Embryonic facial prominence (tissue), 1 donor: ENCODE results near the gene RPS8.
"Not testable (repeated sequence)": the region's sequence is repeated elsewhere in the genome, so short reads cannot be mapped to it uniquely, and the experiment has no call there.

Source experiments
- DNase-seq: peaks from one replicate; pipeline ENCODE4 v3.0.0-alpha.2; 2016; ENCODE audit errors: extremely low spot score

The RPS8 gene

DNA sequence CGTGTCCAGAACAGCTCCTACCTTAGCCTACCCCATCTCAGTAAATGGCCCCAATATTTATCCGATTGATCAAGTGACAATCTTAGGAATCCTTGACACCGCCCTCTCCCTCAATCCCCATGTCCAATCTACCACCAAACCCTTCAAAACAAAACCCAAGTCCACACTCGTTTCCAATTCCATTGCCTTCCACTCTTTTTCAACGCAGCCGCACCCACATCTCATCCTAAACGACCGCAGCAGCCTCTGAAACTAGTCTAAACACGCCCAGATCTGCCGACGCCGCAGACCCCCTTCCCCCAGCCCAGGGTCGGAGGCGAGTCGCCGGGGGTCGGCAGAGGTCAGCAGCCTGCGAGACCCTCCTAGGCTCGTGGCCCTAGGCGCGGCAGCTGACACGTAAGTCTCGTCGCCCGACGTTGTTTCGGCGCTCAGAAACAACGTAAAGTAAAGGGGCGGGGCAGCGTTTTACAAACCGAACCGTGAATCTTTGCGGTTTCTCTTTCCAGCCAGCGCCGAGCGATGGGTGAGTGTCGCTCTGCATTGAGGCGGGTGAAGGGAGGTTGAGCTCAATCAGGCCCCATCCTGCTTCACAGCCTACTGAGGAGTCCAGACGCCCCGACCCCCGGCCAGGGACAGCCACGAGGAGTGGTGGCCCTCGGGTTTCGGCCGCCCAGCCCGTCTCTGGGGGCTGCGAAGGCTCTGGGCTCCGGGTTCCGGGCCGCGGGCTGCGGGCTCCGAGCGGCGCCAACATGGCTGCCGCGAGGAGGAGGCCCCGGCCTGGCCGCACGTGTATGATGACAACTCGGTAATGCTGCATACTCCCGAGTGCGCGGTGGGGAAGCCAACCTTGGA, at the start of gene RPS8:
Gene RPS8 (plus strand): TSS at position 463 of the 852 bp plus-strand sequence. CDS start 57 bp downstream, at position 520.
- peak; percentile 88 for DNase-seq

DNA sequence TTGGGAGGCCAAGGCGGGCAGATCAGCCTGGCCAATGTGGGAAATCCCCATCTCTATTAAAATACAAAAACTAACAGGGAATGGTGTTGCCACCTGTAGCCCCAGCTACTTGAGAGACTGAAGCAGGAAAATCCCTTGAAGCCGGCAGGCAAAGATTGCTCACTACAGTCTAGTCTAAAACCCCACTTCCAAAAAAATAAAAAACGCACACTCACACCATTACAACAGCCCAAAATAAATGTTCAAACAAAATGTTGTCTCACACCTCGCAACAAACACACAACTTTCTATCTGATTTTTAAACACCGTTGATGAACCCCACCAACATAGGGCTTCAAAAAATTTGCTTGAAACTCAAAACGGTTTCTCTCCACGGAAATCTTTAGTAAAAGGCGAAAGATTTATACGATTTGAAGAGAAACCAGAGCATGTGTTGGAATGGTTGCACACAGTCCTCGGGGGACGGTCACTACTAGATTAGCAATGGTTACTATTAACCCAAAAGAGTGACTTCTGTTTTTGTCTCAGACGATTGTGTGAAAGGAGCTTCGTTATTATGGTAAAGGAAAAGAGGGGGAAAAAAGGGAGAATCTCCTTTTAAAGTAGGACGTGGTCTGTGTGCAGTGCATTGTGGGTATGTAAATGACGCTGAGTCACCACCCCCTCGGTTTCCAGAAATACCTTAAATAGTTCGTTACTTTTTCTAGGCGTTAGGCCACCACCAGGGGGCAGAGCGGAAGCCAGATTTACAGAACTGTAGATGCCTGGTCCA, 44.4 kb upstream of the RPS8 start, which contains the start of gene RNU5D-1:
Gene RNU5D-1 (minus strand): TSS at position 430 of the 772 bp plus-strand sequence.
- peak; percentile 94 for DNase-seq

DNA sequence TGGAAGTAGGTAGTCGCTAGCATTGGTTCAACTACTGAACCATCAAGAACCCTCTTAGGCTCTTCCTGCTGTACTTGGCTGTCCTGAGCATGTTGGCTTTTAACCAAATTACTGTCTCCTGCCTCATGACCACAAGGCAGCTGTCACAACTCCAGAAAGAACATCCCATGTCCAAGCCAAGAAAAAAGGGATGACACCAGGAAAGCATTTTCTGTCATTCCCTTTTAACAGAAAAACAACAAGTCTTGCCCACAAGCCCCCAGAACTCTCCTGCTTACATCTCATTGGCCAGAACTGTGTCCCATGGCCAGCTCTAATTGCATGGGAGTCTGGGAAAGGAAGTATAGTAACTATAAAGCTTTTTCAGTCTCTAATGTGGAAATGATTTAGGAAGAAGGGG, 42.0 kb upstream of the RPS8 start:
- no peak for DNase-seq

DNA sequence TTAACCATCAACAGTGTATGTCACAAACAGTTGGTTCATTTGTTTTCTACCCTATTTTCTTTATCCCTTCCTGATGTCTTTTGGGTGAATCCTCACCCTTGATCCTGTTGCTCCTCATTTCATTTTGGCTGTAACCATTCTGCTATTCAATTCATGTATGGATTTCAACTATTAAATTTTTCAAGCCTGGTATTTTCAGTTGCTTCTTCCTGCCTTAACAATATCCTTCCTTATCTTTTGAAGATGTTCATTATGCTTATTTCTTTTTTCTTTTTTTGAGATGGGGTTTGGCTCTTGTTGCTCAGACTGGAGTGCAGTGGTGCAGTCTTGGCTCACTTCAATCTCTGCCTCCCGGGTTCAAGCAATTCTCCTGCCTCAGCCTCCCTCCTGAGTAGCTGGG, 41.6 kb upstream of the RPS8 start:
- DNase-seq, result no peak

DNA sequence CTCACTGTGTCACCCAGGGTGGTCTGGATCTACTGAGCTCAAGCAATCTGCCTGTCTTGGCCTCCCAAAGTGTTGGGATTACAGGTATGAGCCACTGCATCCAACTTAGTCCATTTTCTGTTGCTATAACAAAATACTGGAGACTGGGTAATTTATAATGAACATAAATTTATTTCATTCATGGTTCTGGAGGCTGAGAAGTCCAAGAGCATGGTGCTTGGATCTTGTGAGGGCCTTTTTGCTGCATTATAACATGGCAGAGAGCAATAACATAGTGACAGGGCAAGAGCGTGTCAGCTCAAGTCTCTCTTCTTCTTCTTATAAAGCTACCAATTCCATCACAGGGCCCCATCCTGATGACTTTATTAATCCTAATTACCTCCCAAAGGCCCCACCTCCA, 39.3 kb upstream of the RPS8 start:
- DNase-seq, result no peak

DNA sequence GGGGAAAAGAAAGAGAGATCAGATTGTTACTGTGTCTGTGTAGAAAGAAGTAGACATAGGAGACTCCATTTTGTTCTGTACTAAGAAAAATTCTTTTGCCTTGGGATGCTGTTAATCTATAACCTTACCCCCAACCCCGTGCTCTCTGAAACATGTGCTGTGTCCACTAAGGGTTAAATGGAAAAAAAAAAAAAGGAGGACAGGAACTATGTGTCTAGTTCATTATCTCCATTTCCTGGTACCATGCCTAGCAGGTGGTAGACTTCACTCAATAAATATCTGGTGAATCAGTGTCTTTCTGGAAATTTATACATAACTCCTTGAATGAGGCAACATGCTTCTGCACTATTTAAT, 36.4 kb upstream of the RPS8 start:
- DNase-seq, result not testable (repeated sequence)

DNA sequence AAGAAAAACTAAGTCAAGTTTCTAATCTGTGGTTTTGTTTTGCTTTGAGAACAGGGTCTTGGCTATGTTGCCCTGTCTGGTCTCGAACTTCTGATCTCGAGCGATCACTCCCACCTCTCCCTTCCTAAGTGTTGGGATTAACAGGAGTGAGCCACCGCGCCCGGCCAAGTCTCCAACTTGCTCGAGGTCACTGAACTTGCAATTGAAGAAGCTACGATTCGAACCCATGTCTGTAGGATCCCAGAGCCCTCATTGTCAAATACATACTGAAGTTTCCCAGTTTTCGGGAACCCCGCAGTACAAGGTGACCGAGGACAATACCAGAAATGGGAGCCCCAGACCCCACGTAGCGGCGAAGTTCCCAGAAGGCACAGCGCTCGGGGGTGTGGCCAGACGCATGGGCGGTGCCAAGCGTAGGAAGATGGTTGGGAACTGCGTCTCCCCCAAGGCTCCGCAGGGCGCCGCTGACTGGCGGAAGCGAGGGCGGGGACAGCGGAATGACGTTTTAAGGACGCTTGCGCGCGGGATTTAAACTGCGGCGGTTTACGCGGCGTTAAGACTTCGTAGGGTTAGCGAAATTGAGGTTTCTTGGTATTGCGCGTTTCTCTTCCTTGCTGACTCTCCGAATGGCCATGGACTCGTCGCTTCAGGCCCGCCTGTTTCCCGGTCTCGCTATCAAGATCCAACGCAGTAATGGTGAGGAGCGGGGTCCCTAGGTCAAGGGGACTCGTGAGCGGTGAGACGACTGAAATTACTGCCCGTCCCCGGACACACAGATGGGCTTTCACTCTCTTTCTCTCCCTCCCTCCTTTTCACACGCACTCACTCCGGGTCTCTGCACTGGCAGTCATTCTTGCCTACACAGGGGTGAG, 35.8 kb upstream of the RPS8 start, which contains the start of gene KIF2C:
Gene KIF2C (plus strand): TSS at position 531 of the 872 bp plus-strand sequence. CDS start 96 bp downstream, at position 627.
- DNase-seq, result peak; percentile 96

DNA sequence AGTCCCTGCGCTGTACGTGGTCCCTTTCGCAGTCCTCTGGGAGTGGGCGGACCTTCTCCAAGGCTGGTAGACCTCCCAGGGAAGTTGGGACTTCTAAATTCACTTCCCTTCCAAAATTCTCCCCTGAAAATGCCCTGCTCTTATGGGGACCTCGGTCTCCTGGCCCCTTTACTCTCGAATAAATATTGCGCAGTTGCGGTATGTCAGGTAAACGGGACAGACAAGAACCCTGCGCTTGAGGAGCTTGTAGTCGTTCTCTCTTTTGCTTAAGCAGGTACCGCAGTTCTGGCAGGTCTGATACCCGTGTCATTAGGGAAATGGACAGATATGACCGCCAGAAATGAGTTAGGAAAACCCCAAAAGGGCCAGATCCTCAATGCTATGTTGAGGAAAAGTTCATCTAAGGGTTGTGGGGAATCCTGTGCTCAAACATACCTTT, 35.1 kb upstream of the RPS8 start:
- no peak for DNase-seq

DNA sequence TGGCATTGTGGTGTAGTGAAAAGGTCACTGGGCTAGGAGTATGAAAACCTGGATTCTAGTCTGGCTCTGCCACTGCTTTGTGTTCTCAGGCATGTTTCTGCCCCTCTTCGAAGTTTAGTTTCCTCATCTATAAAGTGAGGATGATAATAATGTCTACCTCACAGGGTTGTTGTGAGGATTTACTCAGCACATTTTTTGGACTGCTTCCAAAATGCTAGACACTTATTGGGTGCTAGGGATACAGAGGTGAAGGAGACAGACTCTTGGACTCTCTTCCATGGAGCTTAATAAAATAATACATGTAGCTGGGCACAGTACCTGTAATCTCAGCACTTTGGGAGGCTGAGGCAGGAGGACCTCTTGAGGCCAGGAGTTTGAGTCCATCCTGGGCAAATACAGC, 32.1 kb upstream of the RPS8 start:
- no peak for DNase-seq

DNA sequence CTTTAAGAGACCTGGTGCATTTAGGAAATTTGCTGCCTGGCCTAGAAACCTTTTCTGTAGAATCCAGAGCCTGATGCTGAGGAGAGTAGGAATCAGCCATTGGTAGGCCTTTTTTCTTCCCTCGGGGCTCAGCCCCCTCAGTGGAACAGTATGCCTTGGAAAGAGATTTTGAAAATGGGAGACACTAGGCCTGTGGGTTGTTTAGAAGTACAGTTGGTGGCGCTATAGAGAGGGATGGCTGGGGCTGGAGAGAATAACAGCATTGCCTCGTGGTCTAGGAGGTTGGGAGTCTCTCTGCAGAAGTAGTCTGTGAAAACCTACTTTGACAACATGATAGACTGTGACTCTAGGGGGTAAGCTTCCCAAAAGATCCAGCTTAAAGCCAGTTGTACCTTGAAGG, 27.5 kb upstream of the RPS8 start:
- no peak for DNase-seq

DNA sequence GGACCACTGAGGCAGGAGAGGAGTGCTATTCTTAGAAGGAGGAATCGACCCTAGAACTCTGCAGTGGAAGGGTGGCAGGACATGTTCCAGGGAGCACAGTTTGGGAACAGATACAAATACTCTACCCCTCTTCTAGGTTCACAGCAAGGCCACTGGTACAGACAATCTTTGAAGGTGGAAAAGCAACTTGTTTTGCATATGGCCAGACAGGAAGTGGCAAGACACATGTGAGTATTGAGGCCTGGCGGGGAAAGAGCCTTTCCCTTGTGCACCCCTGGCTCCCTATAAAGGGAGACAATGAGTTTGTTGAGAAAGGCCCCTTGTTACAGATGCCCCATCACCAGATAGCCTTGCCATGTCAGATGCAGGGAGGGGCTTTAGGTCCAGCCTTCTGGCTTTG, 17.9 kb upstream of the RPS8 start:
- DNase-seq, result no peak

DNA sequence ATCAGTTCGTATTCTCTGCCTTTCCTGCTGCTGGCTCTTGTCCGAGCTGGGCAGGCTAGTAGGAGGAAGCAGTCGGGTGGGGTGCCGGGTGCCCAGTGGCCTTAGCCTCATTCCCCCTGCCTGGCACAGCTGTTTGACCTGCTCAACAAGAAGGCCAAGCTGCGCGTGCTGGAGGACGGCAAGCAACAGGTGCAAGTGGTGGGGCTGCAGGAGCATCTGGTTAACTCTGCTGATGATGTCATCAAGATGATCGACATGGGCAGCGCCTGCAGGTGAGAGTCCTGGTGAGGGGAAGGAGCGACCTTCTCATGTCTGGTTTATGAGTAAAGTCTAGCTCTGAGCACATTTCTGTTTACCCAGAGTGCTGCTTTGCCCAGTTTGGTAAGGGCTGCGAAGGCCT, 16.3 kb upstream of the RPS8 start:
- DNase-seq, result no peak

DNA sequence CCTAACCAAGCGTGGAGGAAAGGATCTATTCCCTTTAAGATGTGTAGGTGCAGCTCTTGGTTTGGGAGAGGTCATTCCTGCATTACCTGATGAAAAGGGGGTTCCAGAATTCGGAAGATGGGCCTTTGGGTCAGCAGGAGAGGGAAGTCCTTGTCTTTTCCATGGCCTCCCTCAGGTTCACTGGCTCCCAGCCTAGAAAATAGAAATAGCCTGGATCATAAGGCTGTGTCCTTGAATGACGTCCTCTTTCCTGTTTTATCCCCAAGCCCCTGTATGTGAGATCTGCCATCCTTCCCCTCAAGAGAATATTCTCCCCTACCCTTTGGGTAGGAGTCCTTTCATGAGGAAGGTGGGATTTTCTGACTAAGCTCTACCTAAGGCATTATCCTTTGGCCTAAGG, 14.5 kb upstream of the RPS8 start:
- no peak for DNase-seq

DNA sequence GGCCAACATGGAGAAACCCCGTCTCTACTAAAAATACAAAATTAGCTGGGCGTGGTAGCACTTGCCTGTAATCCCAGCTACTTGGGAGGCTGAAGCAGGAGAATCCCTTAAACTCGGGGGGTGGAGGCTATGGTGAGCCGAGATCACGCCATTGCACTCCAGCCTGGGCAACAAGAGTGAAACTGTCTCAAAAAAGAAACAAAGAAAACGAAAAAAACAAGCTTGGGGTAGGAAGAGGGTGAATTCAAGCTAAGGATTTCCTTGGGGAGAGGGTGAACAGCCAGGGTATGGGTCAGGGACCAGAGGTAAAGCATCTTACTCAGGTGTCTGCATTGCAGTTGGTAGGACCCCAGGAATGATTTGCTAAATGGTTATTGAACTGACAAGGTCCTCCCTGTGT, 8.9 kb upstream of the RPS8 start:
- DNase-seq, result not testable (repeated sequence)

DNA sequence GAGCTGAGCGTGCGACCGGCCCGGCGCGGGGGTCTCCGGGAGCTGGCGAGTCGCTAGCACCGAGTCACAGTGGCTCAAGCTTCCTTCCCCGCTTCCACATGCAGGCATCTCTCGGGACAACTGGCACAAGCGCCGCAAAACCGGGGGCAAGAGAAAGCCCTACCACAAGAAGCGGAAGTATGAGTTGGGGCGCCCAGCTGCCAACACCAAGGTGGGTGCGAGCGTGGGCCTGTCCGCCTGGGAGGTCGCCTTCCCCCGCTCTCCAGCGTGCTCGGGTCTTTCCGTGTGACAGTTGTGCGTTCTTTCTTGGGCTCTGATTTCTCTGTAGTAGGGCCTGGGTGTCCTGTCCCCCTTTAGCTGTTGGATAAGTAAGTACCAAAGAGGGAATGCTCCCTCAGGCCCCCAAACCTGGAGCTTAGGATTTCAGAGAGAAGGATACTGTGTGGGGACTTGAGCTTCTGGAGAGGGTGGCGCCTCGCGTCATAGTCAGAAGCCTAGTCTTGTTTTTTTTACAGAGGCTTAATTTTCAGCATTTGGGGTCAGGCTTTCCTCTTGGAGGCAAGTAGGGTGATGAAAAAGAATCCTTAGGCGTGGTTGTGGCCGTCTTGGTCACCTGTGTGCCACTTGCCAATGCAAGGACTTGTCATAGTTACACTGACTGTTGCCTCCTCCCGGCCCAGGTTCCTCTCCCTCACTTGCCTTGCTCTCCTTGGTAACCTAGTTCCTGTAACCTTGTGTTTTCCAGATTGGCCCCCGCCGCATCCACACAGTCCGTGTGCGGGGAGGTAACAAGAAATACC, 790 bp downstream of the RPS8 start:
- DNase-seq, result no peak

DNA sequence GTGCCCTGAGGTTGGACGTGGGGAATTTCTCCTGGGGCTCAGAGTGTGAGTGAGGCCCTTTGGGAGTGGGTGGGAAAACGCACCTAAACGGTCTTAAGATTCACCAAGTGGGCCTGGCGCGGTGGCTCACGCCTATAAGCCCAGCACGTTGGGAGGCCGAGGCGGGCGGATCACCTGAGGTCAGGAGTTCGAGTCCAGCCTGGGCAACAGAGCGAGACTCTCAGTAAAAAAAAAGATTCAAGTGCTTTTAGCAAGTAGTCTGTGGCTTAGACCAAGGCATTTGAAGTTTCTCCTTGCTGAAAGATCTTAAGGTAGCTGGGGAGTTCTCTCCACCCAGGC, 1.4 kb downstream of the RPS8 start:
- DNase-seq, result no peak

DNA sequence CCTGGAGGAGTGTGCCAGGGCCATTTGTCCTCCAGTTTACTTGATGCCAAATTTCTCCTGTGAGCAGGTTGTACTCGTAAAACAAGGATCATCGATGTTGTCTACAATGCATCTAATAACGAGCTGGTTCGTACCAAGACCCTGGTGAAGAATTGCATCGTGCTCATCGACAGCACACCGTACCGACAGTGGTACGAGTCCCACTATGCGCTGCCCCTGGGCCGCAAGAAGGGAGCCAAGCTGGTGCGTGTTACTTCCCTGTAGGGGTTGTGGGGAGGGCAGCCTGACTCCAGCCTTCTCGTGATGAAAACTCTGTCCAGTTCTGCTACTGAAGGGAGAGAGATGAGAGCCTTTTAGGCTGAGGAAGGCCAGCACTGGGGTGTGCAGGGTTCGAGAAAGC, 2.2 kb downstream of the RPS8 start:
- no peak for DNase-seq

DNA sequence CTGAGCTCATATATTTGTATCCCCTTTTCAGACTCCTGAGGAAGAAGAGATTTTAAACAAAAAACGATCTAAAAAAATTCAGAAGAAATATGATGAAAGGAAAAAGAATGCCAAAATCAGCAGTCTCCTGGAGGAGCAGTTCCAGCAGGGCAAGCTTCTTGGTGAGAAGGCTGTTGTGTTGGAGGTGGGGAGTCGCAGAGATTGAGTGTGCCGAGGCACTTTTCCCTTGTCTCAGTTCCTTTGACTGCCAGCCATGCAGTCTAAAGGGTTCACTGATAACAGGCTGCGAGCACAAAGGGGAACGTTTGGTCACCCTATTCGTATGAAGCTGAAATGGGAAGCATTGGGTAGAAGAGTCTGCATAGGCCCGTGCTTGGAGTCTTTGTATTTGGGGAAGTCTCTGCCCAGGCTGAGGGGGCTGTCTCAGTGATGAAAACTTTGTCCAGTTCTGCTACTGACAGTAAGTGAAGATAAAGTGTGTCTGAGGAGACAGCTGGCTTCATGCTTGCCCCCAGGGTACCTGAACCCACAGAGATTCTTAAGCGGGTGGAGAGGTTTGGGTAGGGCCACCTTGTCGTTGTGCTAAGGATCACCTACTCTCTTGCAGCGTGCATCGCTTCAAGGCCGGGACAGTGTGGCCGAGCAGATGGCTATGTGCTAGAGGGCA, 2.8 kb downstream of the RPS8 start:
- no peak for DNase-seq

DNA sequence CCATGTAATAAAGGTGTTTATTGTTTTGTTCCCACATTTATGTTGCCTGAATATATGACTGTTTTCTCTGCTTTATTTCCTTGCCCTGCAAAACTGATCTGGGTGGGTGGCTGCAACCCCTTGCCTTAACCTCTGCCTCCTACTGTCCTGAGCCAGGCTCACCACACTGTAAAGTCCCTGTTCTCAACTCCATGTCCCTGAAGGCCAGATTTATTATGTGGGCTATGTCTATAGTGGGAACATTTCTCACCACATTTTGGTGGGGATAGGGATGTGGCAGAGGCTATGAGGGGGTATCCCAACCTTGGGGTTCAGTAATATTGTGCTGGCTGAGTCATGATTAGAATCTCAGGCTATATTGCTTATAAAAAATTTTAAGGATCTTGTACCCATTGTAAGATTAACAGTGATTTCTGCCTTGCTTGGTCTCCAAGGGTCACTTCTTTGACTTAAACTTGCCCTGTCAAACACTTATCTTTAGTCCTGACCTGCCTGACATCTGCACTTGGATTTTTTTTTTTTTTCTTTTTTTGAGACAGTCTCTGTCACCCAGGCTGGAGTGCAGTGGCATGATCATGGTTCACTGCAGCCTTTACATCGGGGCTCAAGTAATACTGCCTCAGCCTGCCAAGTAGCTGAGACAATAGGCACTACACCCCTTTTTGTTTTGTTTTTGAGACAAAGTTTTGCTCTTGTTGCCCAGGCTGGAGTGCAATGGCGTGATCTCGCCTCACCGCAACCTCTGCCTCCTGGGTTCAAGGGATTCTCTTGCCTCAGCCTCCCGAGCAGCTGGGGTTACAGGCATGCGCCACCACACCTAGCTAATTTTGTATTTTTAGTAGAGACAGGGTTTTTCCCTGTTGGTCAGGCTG, 3.6 kb downstream of the RPS8 start:
- no peak for DNase-seq
